ENCODE results near the gene GRPEL1.

The GRPEL1 gene

DNA sequence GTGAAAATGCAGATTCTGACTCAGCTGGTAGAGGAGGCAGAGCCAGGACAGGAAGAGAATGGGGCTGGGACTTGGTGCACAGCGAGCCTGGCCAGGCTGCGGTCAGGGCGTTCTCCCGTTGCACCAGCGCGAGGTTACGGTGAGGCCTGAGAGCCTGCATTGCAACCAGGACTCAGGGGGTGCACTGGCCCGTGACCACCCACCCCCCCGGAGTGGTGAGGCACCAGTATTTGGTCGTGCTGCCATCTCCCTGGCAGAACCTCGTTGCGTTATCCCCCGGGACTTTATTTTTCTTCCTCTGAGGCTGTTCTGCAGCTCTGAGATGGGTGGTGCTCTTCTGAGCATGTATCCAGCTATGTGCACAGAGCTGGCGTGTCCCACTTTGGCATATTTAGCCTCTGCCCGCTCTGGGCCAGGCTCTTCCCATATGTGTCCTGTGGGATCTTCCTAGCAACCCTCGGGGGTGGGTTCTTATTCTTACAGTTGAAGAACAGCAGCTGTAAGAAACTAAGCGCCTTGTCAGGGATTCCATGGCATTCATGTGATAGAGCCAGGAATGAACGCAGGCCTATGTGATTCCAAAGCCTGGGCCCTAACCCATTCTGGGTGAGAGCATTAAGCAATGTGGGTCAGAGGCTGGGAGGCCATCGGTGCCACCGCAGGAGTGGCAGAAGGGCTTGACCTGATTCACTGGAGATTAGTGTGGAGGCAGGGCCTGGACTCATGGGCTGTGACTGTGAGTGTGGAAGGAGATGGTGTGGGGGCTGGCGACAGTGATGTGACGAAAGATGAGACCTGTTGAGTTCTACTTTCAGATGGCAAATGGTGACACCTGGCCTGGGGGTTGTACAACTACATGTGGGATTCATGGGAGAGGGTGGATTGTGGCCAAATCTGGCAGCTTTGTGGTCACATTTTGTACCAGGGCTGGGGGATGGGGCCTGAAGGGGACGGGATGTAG lies 21.6 kb downstream of the GRPEL1 start:
- Histone ChIP-seq H3F3A (ENCODE audit: control insufficient read depth, insufficient read depth) (no peaks in the 10 kb centered on the region), H3K27ac (ENCODE audit: low read depth, low read length) (no peak overlapping the region), H3K9me3 (ENCODE audit: control insufficient read depth, insufficient read depth, low read length) (no peaks in the 10 kb centered on the region), H3K4me3 (ENCODE audit: low read length) (peak overlapping the region; percentile 99), H3K4me1 (ENCODE audit: control insufficient read depth, low read length) (peaks cover 36% of the 10 kb centered on the region), H3K27me3 (ENCODE audit: control insufficient read depth, low read length) (peaks cover 9% of the 10 kb centered on the region), H3K36me3 (ENCODE audit: control insufficient read depth, low read length) (peaks cover 21% of the 10 kb centered on the region), H3K9me2 (replicated peaks; ENCODE audit: control insufficient read depth, low read length) (no peaks in the 10 kb centered on the region), H4K20me1 (ENCODE audit: control insufficient read depth, insufficient read depth, low read depth, low read length) (peaks cover 14% of the 10 kb centered on the region), H3K79me2 (ENCODE audit: control insufficient read depth, low read length) (peaks cover 75% of the 10 kb centered on the region), H3K4me2 (ENCODE audit: low read length) (peak overlapping the region; percentile 92)
- TF ChIP-seq, protein P1, sequence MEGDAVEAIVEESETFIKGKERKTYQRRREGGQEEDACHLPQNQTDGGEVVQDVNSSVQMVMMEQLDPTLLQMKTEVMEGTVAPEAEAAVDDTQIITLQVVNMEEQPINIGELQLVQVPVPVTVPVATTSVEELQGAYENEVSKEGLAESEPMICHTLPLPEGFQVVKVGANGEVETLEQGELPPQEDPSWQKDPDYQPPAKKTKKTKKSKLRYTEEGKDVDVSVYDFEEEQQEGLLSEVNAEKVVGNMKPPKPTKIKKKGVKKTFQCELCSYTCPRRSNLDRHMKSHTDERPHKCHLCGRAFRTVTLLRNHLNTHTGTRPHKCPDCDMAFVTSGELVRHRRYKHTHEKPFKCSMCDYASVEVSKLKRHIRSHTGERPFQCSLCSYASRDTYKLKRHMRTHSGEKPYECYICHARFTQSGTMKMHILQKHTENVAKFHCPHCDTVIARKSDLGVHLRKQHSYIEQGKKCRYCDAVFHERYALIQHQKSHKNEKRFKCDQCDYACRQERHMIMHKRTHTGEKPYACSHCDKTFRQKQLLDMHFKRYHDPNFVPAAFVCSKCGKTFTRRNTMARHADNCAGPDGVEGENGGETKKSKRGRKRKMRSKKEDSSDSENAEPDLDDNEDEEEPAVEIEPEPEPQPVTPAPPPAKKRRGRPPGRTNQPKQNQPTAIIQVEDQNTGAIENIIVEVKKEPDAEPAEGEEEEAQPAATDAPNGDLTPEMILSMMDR (IDR thresholded peaks at IDR 0.05; ENCODE audit: low read depth, low read length, poor library complexity, severe bottlenecking): no peak
- TF ChIP-seq EZH2phosphoT487 (IDR thresholded peaks at IDR 0.05; ENCODE audit: borderline replicate concordance, low read length): no peak

DNA sequence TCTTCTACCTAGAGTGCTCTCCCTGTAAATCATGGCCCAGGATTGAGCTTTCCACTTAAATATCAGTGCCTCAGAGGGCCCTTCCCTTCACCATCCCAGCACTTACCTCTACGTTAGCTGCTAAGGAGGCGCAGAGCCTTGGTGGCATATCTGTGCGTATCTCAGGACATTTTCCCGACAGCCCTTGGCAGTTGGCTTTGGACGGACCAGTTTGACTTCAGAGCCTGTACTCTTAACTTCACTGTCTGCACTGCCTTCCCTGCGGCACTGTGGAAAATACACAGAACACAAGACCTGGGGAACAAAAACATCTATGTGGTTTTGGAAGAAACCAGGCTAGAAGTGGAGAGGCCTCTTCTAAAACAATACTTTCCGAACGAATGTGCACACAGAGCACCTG lies 22.3 kb downstream of the GRPEL1 start:
- H3F3A ChIP-seq (ENCODE audit: control insufficient read depth, insufficient read depth): peaks cover 4% of the 10 kb centered on the region
- peak overlapping the region; percentile 92 for H3K4me2 ChIP-seq (ENCODE audit: low read length)
- peaks cover 36% of the 10 kb centered on the region for H3K4me1 ChIP-seq (ENCODE audit: control insufficient read depth, low read length)
- no peak overlapping the region for H3K27ac ChIP-seq (ENCODE audit: low read depth, low read length)
- H3K9me2 ChIP-seq (replicated peaks; ENCODE audit: control insufficient read depth, low read length): no peaks in the 10 kb centered on the region
- TF ChIP-seq EZH2phosphoT487 (IDR thresholded peaks at IDR 0.05; ENCODE audit: borderline replicate concordance, low read length): no peak
- TF ChIP-seq, protein P1 (IDR thresholded peaks at IDR 0.05; ENCODE audit: low read depth, low read length, poor library complexity, severe bottlenecking): no peak
- H3K4me3 ChIP-seq (ENCODE audit: low read length): peak overlapping the region; percentile 99
- H3K79me2 ChIP-seq (ENCODE audit: control insufficient read depth, low read length): peaks cover 68% of the 10 kb centered on the region
- peaks cover 21% of the 10 kb centered on the region for H3K36me3 ChIP-seq (ENCODE audit: control insufficient read depth, low read length)
- H3K9me3 ChIP-seq (ENCODE audit: control insufficient read depth, insufficient read depth, low read length): no peaks in the 10 kb centered on the region
- peaks cover 14% of the 10 kb centered on the region for H4K20me1 ChIP-seq (ENCODE audit: control insufficient read depth, insufficient read depth, low read depth, low read length)
- peaks cover 9% of the 10 kb centered on the region for H3K27me3 ChIP-seq (ENCODE audit: control insufficient read depth, low read length)

DNA sequence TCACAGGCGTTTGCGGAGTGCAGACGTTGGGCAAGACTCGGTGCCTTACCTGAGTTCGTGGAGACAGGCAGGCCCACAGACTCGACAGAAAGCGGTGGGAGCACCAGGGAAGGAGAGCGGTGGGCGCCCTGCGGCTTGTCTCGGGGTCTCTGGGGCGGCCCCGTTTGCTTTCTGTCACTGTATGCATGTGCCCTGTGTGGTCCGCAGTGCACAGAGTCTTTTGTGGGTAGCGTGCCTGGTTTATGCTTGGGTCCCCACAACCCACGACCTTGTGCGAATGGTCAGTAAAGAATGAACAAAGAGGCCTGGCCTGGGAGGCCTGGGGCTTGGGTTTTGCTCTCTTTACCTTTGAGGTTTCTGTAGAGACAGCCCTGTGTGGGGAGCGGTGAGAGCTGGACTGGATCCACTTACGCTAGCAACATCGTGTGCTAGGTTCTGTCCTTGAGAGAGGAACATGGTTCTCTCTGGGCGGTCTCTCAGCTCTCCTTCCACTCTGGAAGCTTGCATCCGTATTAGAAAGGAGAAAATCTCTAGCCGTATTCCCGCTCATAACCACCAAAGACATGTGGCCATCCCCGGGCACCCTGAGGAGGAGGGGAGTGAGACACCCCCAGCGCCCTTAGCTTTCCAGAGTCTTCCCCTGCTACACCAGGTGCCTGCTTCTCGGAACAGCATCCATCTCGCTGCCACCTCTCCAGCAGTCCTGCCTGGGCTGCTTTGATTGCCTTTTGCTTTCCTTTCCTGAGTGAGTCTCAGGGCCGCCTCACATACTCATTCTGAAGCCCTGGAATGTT lies 23.5 kb downstream of the GRPEL1 start:
- peaks cover 36% of the 10 kb centered on the region for H3K4me1 ChIP-seq (ENCODE audit: control insufficient read depth, low read length)
- H3K36me3 ChIP-seq (ENCODE audit: control insufficient read depth, low read length): peaks cover 21% of the 10 kb centered on the region
- H3K4me3 ChIP-seq (ENCODE audit: low read length): peak overlapping the region; percentile 99
- H3K9me2 ChIP-seq (replicated peaks; ENCODE audit: control insufficient read depth, low read length): no peaks in the 10 kb centered on the region
- H3K27me3 ChIP-seq (ENCODE audit: control insufficient read depth, low read length): peaks cover 9% of the 10 kb centered on the region
- H3K79me2 ChIP-seq (ENCODE audit: control insufficient read depth, low read length): peaks cover 57% of the 10 kb centered on the region
- H4K20me1 ChIP-seq (ENCODE audit: control insufficient read depth, insufficient read depth, low read depth, low read length): peaks cover 14% of the 10 kb centered on the region
- no peaks in the 10 kb centered on the region for H3K9me3 ChIP-seq (ENCODE audit: control insufficient read depth, insufficient read depth, low read length)
- no peak for TF ChIP-seq EZH2phosphoT487 (IDR thresholded peaks at IDR 0.05; ENCODE audit: borderline replicate concordance, low read length)
- TF ChIP-seq, protein P1 (IDR thresholded peaks at IDR 0.05; ENCODE audit: low read depth, low read length, poor library complexity, severe bottlenecking): no peak
- H3K4me2 ChIP-seq (ENCODE audit: low read length): peak overlapping the region; percentile 92
- H3K27ac ChIP-seq (ENCODE audit: low read depth, low read length): no peak overlapping the region
- H3F3A ChIP-seq (ENCODE audit: control insufficient read depth, insufficient read depth): peaks cover 4% of the 10 kb centered on the region
